Left hindlimb (tissue), 1 donor: ENCODE results near the gene KRT72.
A peak's percentile ranks its signal among the peaks of the same experiment; 100 is the strongest.

Experiments
- DNase-seq: peaks from one replicate; pipeline ENCODE4 v3.0.0-alpha.2; 2018

The KRT72 gene

DNA sequence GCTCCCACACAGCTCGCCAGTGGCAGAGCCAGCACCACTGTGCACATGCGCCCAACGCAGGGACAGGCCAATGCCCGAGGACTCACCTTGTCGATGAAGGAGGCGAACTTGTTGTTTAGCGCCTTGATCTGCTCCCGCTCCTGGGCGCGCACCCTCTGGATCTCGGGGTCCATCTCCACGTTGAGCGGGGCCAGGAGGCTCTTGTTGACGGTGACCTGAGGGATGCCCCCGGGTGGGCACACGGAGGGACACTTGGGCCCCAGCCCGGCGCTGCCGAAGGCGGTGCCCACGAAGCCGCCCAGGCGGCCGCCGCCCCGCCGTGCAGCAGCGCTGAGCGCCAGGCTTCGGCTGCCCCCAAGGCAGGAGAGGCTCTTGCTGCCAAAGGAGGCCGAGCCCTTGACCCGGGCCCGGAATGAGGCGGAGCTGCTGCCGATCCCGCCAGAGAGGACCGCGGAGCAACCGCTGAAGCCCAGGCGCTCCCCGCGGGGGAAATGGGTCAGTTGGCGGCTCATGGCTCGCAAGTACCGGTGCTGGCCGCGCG is at the start of gene KRT72:
TSS of gene KRT72 (minus strand) at position 523 of the 541 bp plus-strand sequence. CDS start at position 512, 11 bp downstream.
- DNase-seq: no peak

DNA sequence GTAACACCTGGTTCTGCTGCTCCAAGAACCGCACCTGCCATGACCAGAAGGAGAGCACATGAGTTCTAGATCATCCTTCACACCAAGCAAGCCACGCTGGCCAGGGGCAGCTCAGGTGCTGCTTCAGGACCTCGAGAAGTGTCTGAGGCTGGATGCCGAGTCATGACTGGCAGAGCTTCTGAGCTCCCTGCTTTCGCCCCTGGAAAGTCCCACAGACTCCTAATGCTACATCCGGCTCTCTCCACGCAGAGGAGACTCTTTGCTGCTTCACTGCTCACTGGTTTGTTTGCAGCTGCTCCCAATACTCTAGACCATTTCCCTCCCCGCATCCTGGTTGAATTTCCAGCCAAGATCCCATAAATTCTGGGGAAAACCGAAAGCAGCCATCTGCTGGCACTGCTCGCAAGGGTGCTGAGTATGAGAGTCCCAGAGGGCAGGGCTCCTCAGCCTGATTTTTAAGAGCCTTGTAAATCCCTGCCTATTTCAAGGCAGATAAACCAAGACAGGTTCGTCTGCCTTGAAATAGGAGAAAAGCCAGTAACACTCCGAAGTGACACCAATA is 49.3 kb upstream of the KRT72 start:
- DNase-seq: no peak

DNA sequence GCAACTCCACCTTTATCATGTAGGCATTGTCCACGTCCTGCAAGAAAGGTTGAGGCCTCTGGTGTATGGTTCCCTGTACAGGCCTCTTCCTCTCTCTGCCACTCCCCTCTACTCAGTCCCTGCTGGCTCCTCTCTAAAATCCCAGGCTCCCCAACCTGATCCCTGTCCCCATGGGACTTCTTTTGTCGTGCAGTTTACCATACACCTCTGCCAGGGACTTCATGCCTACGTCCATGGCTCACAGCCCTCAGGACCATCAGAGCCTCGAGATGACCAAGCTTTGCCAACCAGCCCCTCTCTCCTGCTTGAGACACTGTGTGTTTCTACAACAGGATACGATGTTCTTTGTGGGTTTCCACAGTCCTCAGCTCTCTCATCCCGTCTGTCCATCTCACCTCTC is 47.8 kb upstream of the KRT72 start:
- DNase-seq: no peak

DNA sequence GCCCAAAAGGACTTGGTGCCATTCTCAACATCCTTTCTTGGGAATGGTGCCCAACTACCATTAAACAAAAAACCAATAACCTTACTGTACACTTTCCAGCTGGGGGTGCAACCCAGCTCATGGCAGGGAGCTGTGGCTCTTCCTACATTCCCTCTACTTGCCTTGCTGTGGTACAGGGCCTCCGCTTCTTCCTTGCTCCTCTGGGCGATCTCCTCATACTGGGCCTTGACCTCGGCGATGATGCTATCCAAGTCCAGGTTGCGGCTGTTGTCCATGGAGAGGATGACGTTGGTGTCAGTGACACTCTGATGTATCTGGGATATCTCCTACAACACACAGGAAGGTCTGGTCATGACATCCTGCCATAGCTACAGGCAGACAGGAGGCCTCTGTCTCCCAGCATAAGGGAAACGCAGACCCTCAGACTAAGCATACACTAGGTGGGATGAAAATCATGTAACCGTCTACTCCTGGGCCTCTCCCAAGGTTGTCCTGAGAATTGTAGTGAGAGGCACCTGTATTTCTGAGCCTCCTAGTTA is 46.8 kb upstream of the KRT72 start:
- DNase-seq: no peak

DNA sequence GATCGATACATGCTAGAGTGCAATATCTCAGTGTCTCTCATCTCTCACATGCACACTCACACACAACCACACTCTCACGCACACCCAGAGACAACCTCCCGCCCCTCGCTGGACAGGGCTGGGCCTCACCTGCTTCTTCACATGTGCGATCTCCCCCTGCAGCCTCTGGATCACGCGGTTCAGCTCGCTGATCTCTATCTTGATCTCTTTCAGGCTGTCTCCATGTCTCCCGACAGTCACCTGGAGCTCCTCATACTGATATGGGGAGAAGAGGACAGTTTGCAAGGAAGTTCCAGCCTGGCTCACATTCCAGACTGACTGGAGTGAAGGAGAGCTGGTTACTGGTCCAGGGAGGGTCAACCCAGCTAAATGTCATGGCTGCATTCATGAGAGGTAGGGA is 46.3 kb upstream of the KRT72 start:
- DNase-seq: no peak

DNA sequence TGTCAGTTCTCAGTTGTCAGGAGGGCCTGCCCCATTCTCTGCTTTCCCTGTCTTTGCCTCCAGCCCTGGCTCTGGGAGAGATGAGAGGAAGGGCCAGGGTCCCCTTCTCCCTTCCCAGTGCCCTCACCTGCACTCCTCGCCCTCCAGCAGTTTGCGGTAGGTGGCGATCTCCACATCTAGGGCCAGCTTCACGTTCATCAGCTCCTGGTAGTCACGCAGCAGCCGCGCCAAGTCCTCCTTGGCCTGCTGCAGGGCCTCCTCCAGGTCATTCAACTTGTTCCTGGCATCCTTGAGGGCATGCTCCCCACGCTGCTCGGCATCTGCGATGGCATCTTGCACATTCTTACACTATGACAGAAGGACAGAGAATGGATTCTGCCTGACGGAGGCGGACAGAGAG is 45.4 kb upstream of the KRT72 start:
- DNase-seq: no peak

DNA sequence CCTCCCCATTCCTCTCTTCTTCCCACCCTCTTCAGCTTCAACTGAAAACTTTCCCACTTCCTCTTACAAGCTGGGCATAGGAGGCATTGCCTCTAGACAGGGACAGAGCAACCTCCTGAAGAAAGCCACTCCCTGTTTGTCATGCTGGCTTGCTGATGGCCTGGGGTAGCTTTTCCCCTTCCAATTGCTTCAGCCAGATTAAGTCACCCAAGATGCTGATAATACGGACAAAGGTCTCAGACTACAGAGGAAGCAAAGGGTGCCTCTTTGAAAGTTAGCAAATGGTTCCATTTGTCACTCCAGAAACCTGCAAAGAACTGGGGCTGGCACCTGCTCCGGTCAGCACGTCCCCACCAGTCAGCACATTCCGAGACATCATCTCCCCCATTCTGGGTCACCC is 44.7 kb upstream of the KRT72 start:
- DNase-seq: no peak

DNA sequence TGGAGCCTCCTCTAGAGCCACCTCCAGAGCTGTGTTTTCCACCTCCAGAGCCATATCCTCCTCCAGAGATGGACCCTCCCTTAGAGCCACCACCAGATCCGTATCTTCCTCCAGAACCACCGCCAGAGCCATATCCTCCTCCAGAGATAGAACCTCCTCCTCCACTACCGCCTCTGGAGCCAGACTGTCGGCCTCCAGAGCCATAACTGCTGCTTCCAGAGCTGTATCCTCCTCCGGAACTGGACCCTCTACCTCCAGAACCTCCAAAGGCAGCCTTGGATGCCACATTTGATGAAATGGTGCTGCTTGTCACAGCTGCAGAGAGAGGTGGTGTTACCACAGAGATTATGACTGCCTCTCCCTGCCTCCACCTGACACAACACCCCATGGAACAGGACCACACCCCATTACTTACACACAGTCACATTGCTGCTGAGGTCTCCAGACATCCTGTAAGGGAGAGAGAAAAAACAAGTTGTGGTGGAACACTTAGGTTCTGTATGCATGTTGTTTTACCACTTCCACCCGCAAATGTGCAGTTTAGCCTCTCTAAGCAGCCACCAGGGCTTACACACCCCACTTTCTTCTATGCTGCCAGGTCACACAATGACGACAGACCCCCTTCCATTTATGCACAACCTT is 44.0 kb upstream of the KRT72 start:
- no peak for DNase-seq

DNA sequence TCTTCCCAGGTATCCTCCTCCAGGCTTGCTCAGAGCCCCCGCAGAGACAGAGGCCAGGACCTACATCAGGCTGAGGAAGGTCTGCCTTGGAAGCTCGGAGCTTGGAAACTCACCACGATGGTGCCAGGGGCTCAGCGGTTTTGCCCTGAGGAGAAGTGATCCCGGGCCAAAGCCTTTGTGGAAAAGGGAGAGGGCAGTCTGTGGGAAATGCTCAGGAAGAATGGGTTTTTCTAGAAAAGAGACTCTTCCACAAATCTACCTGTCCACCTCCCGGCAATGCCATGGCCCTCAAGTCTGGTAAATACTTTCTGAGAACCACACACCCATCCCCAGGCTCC is 42.8 kb upstream of the KRT72 start:
- DNase-seq: no peak

DNA sequence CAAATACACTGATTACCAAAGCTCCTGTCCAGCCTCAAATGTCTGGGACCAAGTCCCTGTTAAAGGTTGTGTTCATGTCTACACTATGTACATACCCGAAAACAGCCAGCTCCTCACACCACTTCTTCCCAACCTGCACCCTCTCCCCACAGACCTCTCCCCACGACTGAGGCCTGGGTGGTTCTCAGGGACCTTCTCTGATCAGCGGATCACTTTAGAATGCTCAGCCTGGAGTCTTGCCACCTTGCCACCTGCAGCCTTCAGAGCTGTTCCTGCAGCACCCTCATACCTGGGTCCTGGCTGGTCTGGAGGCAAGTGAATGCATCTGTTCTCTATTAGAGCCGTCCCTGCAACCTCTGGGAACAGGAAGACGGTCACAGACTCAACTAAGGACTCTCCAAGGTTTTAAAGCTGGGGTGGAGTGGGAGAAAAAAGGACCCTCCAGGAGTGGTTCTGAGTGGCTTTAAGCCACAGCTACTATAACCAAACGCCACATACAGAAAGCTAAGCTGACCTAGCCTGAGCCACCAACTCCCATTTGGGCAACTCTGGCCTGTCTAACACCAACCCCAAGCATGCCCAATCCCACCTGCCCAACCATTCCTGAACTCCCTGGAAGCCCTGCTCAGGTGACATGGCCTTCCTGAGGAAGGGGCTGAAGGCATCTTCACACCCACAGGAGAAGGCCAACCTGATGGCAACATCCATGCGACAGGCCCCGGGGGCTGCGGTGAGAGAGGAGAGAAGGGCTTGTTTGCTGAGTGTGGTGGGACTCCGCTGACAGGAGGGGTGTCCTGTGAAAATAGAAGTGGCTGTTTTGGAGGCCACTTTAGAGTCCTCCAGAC is 42.2 kb upstream of the KRT72 start:
- DNase-seq: no peak

DNA sequence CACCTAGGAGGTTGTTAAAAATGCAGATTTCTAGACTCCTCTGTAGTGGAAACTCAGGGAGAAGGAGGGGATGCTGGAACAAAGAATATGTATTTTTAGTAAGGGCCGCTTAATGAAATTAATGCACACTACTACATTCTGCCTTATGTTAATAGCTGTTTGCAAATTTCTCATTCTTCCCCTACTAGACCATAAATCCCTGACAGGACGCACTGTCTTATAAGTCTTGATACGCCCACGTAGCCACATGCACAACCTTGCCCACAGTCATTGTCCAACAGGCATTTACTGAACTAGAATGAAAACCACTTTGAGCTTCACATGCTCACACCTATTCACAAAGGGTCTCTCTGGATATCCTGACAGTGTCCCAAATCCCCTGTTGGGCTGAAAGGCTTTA is 40.2 kb upstream of the KRT72 start:
- no peak for DNase-seq

DNA sequence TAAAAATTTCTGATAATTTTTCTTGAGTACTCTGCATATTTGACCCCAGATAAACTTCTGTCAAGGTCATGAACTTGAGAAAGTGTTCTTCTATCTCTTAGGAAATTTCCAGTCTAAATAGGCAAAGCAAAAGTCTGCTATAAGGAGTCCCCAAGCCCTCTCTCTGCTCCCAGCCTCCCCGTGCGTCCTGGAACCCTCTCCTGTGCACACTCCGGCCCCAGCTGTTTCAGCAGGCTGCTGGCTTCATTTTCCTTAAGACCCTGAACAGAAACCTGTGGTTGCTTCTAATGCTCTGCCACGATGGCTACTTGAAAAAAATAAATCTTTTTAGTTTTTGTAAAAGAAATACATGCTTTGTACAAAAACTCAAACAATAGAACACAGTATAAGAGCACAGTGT is 36.0 kb upstream of the KRT72 start:
- DNase-seq: no peak

DNA sequence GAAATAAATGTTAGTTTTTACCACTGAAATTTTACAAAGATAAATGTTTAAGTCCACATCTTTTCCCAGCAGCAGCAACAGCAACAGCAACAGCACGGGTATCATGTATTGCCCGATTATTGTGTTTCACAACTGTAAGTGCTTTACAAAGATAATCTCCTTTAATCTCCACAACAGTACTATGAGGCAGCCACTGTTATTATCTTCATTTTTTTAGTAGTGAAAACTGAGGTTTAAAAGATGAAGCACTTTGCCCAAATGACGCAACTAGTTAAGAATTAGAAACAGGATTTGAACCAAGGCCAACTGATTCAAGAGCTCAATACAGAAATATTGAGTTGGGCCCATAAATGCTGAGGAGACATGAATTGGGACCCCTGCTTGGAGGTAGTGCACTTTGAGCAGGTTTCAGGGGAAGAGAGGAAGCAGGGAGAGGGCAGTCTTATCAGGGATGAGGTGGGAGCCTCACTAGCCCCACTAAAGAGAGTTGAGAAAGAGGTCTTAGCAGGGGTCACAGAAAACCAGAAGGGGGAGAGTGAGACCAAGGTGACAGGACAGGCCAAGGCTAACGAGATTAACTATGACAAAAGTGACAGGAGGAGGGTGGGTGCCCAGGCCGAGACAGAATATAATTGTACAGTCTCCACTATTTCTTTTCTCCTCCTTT is 35.5 kb upstream of the KRT72 start:
- no peak for DNase-seq

DNA sequence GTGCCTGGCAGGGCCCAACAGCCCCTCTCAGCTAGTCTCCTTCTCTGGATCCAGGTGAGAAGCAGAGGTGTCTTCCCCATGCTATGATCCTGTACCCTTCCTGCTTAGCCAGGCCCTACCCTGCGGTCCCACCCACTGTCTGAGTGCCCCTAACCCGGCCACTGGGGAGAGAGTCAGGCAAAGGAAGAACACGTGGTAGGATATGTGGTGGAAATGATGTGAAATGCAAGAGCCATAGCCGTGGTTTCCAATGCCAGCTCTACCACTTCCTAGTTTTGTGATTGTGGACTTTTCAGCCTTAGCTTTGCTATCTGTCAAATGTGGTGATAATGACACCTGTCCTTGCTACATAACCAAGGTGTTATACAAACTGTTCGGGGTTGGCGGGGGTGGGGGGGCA is 34.9 kb upstream of the KRT72 start:
- no peak for DNase-seq

DNA sequence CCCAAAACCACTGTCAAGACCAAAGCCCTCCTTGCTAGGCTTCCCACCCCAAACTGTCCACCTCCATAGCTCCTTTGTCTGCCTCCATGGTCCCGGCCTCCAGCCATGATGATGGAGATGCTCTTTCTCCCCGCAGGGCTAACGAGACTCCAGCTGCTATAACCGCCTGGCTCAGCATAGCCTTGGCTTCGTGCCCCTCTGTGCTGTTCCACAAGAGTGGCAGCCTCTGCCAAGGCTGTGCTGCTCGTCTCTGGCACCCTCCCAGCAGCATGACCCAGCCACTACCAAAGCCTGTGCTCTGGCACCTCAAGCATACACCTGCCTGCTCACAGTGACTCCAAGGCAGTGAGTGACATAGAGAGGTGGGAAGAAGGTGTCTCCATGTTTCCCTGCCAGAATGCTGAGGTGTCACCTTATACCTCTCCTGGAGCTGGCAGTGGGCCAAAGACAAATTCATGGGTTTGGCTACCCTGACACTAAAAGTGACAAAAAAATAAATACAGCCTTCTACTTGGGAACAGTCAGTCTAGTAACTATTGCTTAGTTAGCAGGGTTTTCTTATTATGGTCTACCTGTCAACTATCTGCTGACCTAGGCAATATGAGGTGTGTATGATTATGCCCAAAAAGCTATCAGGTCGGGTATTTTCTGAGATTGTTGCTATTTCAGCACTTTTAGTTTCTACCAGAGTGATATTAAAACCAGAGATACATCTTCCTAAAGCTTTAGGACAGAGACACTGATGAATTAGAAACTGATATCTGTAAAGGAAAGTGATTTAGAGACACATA is 33.2 kb upstream of the KRT72 start:
- DNase-seq: peak; percentile 36

DNA sequence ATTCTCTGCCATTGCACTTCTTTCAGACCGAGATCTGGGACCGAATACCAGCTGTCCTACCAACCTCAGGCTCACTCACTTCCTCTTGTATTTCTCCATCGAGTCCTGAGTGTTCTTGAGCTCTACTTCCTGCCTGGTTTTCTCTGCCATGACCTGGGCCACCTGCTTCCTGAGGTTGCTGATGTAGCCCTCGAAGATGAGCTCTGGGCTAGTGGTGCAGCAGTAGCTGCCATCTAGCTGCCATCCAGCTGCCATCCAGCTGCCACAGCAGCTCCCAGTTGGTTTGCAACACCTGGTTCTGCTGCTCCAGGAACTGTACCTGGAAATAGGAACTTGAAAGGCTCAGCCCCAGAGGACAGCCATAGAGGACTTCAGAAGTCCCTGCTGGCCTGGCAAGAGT is 32.1 kb upstream of the KRT72 start:
- no peak for DNase-seq

DNA sequence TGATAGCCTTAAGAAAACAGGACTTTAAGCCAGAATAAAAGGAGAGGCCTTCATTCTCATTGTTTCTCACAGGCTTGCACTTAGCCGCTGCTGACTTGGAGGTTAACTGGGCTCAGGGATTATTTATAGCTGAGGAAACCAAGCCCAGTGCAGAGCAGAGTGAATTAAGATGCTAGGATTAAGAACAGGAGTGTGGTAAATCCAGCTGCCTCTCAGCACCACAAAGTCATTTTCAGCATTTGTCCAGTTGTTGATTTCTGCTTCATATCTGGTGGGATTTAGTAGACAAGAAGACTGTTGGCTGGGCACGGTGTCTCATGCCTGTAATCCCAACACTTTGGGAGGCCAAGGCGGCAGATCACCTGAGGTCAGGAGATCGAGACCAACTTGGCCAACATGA is 31.4 kb upstream of the KRT72 start:
- no peak for DNase-seq

DNA sequence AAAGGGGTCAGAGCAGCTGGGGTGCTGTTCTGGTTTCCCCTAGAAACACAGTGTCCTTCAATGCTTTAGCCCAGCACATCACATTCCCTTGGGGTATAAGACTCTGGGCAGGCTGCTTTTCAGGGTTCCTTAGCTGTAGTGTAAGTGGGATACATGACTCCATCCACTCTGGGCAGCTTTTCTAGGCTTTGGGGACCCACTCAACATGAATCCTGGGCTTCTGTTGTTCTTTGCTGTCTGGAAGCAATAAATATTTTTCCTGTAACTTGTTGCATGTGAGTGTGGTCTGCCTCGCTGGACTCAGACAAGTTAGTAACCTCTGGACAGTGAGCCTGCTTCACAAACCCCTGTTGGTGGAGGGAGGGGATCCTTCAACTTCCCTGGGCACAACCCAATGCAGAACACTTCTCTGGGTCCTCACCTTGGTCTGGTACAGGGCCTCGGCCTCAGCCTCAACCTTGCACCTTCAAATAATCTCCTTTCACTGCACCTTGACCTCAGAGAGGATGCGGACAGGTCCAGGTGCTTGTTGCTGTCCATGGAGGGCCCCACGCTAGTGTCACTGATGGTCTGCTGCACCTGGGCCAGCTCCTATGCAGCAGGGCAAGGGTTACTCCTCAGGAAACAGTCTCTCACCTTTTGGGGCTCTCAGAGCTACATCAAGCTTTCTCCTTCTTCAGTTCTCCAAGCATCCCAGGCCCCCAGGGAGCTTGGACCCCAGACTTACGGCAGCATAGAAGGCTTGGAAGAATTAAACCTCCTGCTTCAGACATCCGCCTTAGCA is 30.6 kb upstream of the KRT72 start:
- no peak for DNase-seq

DNA sequence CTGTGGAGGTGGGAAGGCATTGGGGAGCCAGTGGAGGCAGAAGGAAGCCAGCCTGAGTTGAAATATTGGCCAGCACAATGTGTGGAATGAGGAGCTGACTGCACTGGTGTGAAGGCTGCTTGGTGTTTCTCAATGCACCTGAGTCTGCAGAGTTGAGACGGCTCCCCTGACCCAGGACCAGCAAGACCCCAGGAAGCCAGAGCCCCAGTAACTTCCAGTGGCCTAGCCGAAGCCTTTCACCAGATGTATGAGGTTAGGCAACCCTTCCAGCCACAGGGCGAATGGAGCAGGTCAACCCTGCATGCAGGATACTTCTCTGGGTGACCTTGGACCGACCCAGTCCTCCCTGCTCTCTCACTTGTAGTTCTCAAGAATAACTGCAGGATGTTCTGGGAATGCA is 30.0 kb upstream of the KRT72 start:
- no peak for DNase-seq

DNA sequence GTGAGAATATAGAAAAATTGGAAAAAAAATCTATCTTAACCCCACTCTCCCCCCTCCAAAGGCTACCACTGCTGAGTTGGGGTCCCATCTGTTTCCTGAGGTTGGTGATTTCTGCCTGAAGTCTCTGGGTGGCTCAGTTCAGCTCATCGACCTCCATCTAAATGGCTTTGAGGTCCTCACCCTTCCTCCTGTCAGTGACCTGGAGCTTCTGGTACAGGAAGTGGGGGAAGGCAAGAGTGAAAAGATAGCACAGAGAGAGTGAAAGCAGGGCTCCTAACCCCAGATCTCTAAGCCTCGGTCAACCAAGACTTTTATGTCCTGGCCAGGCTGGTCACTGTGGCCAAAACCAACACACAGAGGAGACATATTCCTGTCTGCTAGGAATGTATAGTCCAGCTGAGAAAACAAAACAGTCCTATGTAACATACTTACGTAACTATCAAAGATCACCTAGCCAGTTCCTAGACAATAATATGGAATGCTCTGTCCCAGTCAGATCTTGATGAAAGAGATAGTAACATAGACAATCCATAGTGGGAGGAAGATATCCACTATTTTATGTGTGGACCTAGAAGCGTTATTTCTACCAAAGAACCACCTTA is 29.4 kb upstream of the KRT72 start:
- no peak for DNase-seq

DNA sequence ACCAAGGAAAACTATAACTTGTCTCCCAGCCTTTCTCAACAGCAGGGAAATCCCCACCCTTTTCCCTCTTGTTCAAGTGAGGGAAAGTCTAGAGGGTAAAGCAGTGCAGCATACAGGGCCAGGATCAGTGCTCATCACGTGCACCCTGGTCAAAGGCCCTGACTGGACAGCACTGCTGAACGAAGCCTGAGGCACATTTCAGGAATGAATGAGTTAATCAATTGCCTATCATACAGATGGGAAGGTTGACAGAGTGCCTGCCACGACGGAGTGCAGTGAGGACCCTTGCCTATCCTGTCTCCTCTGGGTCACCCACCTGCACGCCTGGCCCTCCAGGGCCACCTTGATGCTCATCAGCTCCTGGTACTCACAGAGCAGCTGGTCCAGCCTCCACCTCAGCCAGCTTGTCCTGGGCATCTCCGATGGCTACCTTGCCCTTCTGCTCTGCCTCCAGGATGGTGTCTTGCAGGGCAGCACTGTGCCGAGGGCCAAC is 28.8 kb upstream of the KRT72 start:
- no peak for DNase-seq
